ENCODE measurements around the gene DYTN. TPM values are rescaled to one million over a fixed set of nuclear protein-coding genes. Genes with fewer than 3 reads are reported as not detected.

DYTN gene
- total and polyA plus RNA-seq, 2 donors (not counting 3 experiments of a cell fraction or from before 2014, with no cell fraction given) = 0.06 to 0.62 TPM

GRCh38 chr2:206707164-206707701 is 11.0 kb downstream of the DYTN start:
- Histone ChIP-seq H3K27me3 (ENCODE audit: control insufficient read depth in 2 of 2, insufficient read depth in 2 of 2, low read length in 2 of 2) (peaks cover 0 to 4% of the 10 kb centered on the region in 2 experiments), H3K27ac (ENCODE audit: insufficient read depth, low read depth, low read length) (no peak overlapping the region), H2AFZ (ENCODE audit: low read depth, low read length) (no peak overlapping the region), H3K9me1 (replicated peaks; ENCODE audit: control insufficient read depth, extremely low read depth, insufficient read depth, low read length) (no peaks in the 10 kb centered on the region), H3K4me1 (ENCODE audit: control insufficient read depth, extremely low read depth, insufficient read depth, low read length) (no peaks in the 10 kb centered on the region), H3K79me2 (ENCODE audit: control insufficient read depth, insufficient read depth, low read length) (no peaks in the 10 kb centered on the region), H3K4me3 (replicated peaks in 1 of 3; ENCODE audit: insufficient read depth in 1 of 3, low read depth in 1 of 3, low read length in 3 of 3) (no peak overlapping the region), H3K9ac (replicated peaks; ENCODE audit: extremely low read depth, insufficient read depth, low read length) (no peak overlapping the region), H4K20me1 (replicated peaks; ENCODE audit: control insufficient read depth, extremely low read depth, insufficient read depth, low read length) (no peaks in the 10 kb centered on the region), H3K9me3 (replicated peaks; ENCODE audit: control insufficient read depth, insufficient read depth, low read length) (no peaks in the 10 kb centered on the region), H3K4me2 (ENCODE audit: insufficient read depth, low read length) (no peak overlapping the region), H3K36me3 (ENCODE audit: control insufficient read depth in 2 of 2, extremely low read depth in 1 of 2, insufficient read depth in 2 of 2, low read length in 2 of 2) (no peaks in the 10 kb centered on the region)
- intact Hi-C loops (cut with micrococcal nuclease) (no loop called here), dilution Hi-C loops (cut with MboI; ENCODE audit: extremely low pct_ligation_motif_present, low sequenced_read_pairs) (no loop called here)
- BruUV-seq (replicated peaks) = no TSS peak
- ChIA-PET CTCF (interaction anchor here (2.4 kb wide), 1 partner anchor 10 kb away, joined by 8 read pairs; no protein-coding TSS in a partner anchor), POLR2A (no interaction called here)
- FAIRE-seq (no peak), DNase-seq (ENCODE audit: low read depth, low spot score) (no peak)
- TF ChIP-seq JUN (IDR thresholded peaks at IDR 0.05; ENCODE audit: borderline replicate concordance, insufficient read depth, insufficient read length, low read depth) (no peak), MYC (IDR thresholded peaks at IDR 0.05; ENCODE audit: low read depth, low read length) (no peak), EZH2 (IDR thresholded peaks at IDR 0.05; ENCODE audit: borderline replicate concordance, low read depth, low read length, severe bottlenecking) (no peak)

GRCh38 chr2:206701952-206702605 is 16.1 kb downstream of the DYTN start:
- Histone ChIP-seq H3K36me3 (ENCODE audit: control insufficient read depth in 2 of 2, extremely low read depth in 1 of 2, insufficient read depth in 2 of 2, low read length in 2 of 2) (no peaks in the 10 kb centered on the region), H3K4me3 (replicated peaks in 1 of 3; ENCODE audit: insufficient read depth in 1 of 3, low read depth in 1 of 3, low read length in 3 of 3) (no peak overlapping the region), H3K4me1 (ENCODE audit: control insufficient read depth, extremely low read depth, insufficient read depth, low read length) (peaks cover 4% of the 10 kb centered on the region), H3K79me2 (ENCODE audit: control insufficient read depth, insufficient read depth, low read length) (no peaks in the 10 kb centered on the region), H4K20me1 (replicated peaks; ENCODE audit: control insufficient read depth, extremely low read depth, insufficient read depth, low read length) (no peaks in the 10 kb centered on the region), H3K27ac (ENCODE audit: insufficient read depth, low read depth, low read length) (no peak overlapping the region), H3K9me3 (replicated peaks; ENCODE audit: control insufficient read depth, insufficient read depth, low read length) (no peaks in the 10 kb centered on the region), H3K9ac (replicated peaks; ENCODE audit: extremely low read depth, insufficient read depth, low read length) (no peak overlapping the region), H2AFZ (ENCODE audit: low read depth, low read length) (no peak overlapping the region), H3K4me2 (ENCODE audit: insufficient read depth, low read length) (no peak overlapping the region), H3K27me3 (ENCODE audit: control insufficient read depth in 2 of 2, insufficient read depth in 2 of 2, low read length in 2 of 2) (peaks cover 1 to 3% of the 10 kb centered on the region in 2 experiments), H3K9me1 (replicated peaks; ENCODE audit: control insufficient read depth, extremely low read depth, insufficient read depth, low read length) (no peaks in the 10 kb centered on the region)
- no peak for TF ChIP-seq JUN (IDR thresholded peaks at IDR 0.05; ENCODE audit: borderline replicate concordance, insufficient read depth, insufficient read length, low read depth)
- no peak for TF ChIP-seq EZH2 (IDR thresholded peaks at IDR 0.05; ENCODE audit: borderline replicate concordance, low read depth, low read length, severe bottlenecking)
- no peak for TF ChIP-seq GATA2 (IDR thresholded peaks at IDR 0.05; ENCODE audit: insufficient read depth, insufficient read length, low read depth, low read length)
- no peak for TF ChIP-seq CTCF (IDR thresholded peaks at IDR 0.05; ENCODE audit: extremely low read depth in 1 of 2, insufficient read depth in 1 of 2, low read depth in 1 of 2, low read length in 2 of 2)
- TF ChIP-seq FOS (IDR thresholded peaks at IDR 0.05; ENCODE audit: borderline replicate concordance, insufficient read depth, low read length) = no peak
- TF ChIP-seq MAX (IDR thresholded peaks at IDR 0.05; ENCODE audit: insufficient read depth, insufficient read length) = no peak
- no peak for TF ChIP-seq POLR2A (IDR thresholded peaks at IDR 0.05; ENCODE audit: low read depth, low read length)
- BruUV-seq (replicated peaks) = no TSS peak
- ChIA-PET POLR2A (no interaction called here), CTCF (interaction anchor here (0.5 kb wide), 1 partner anchor 1345 kb away, joined by 3 read pairs; no protein-coding TSS in a partner anchor)
- FAIRE-seq = no peak
- DNase-seq (ENCODE audit: low read depth, low spot score) = no peak
- intact Hi-C loops (cut with micrococcal nuclease) (no loop called here), dilution Hi-C loops (cut with MboI; ENCODE audit: extremely low pct_ligation_motif_present, low sequenced_read_pairs) (no loop called here)

Measured in endothelial cell of umbilical vein (primary cell).